ENCODE data around the gene RASGRP3.
A peak's percentile ranks its signal among the peaks of the same experiment; 100 is the strongest.

The RASGRP3 gene

DNA sequence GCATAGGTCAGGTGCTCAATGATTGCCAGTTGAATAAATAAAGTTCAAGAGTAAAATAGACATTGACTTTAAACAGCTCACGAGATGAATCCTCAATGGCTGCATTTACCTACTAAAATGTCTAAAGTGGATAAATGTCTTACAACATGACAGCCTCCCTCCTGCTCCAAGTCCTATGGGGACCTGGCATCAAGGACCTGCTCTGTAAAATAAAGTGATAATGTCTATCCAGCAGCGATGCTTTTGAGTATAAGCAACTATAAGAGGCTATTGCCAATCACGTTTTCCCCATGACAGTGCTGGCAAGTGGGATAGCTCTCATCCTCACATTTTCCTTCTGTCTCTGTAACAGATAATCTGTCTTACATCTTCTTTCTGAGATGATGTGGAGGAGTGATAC, 37.0 kb downstream of the RASGRP3 start:
- TF ChIP-seq CTCF (conservative IDR thresholded peaks at IDR 0.05; ENCODE audit: low read depth) = no peak
- no peak for DNase-seq (ENCODE audit: low spot score)
- ChIA-PET POLR2A (ENCODE audit: low non-redundant PET) (no interaction called here), CTCF (no interaction called here)
- H3K27ac ChIP-seq = no peak overlapping the region

DNA sequence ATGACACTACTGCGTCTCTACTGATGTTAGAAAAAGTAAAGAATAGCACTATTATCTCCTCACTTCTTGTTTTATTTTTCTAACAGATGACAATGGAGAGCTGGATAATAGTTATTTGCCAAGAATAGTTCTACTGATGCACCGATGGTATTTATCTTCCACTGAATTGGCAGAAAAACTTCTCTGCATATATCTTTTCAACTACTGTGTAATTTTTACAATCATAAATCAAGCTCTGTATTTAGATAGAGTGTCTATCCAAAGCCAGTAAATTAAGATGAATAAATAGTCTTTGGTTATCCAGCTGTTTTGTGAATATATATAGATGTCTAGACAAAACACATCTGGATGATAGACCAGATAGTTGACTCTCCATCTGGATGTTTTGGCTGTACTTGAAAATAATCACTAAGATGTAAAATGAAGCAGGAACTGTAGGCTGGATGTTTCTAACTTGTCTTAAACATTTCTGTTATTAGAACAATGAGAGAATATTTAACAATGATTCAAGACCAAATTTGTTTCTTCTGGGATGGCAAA, 40.1 kb downstream of the RASGRP3 start:
- TF ChIP-seq CTCF (conservative IDR thresholded peaks at IDR 0.05; ENCODE audit: low read depth) = no peak
- no peak overlapping the region for H3K27ac ChIP-seq
- ChIA-PET POLR2A (ENCODE audit: low non-redundant PET) (no interaction called here), CTCF (no interaction called here)
- DNase-seq (ENCODE audit: low spot score) = no peak

- H3K27ac ChIP-seq = no peak overlapping the region
- ChIA-PET POLR2A (ENCODE audit: low non-redundant PET) (no interaction called here), CTCF (no interaction called here)
- no peak for TF ChIP-seq CTCF (conservative IDR thresholded peaks at IDR 0.05; ENCODE audit: low read depth)
- DNase-seq (ENCODE audit: low spot score) = no peak
Measured at GRCh38 chr2:33518200-33518599, 41.8 kb downstream of the RASGRP3 start.

DNA sequence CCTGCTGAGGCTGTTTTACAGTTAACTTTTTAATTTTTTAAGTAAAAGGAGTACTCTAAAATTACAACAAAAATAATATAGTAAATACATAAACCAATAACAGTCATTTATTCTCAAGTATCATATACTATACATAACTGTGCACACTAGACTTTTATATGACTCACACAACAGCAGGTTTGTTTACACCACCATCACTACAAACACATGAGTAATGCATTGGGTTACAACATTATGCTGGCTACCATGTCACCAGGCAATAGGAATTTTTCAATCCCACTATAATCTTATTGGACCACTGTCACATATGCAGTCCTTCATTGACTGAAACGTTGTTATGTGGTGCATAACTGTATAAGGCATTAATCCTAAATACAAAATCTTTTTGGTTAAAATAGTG, 42.5 kb downstream of the RASGRP3 start:
- DNase-seq (ENCODE audit: low spot score) = peak; percentile 5
- H3K27ac ChIP-seq = no peak overlapping the region
- ChIA-PET POLR2A (ENCODE audit: low non-redundant PET) (no interaction called here), CTCF (no interaction called here)
- no peak for TF ChIP-seq CTCF (conservative IDR thresholded peaks at IDR 0.05; ENCODE audit: low read depth)

DNA sequence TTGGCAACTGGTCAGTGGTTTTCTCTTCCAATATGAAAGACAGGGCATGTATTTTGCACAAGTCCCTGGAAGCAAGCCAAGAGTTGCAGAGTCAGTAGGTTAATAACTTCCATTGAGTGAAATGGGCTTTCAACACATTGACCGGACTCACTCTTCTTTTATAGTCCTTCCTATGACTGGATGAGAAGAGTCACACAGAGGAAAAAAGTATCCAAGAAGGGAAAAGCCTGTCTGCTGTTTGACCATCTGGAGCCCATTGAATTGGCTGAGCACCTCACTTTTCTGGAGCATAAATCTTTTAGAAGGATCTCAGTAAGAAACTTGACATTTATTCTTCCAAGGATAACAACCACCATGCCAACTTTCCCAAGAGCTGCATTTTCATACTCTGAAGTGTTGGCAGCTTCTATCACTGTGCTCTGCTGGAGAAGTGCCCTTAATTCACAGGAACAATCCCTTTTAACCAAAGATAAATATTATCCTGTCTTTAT, 45.4 kb downstream of the RASGRP3 start:
- H3K27ac ChIP-seq = no peak overlapping the region
- DNase-seq (ENCODE audit: low spot score) = no peak
- TF ChIP-seq CTCF (conservative IDR thresholded peaks at IDR 0.05; ENCODE audit: low read depth) = no peak
- POLR2A ChIA-PET (ENCODE audit: low non-redundant PET) = no interaction called here
- CTCF ChIA-PET = interaction anchor here (0.6 kb wide), 1 partner anchor 83 kb away, joined by 3 read pairs; no protein-coding TSS in a partner anchor

DNA sequence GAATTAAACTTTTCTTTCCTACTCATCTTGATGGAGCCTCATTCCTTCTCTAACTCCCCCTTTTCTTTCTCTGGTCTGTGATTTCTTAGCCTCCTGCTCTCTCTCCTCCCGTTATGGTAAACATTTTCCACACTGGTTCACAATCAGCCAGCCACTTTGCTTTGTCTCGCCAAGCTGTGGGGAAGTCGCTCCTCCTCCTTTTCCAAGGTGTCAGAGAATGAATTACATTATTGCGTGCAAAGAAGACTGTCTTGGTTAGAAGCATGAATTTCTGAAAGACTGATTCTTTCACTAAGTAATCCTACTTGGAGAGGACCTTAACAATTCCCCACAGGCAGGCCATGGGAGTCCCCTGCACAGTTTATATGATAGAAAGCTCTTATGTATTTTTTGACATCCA, 46.1 kb downstream of the RASGRP3 start:
- no peak for TF ChIP-seq CTCF (conservative IDR thresholded peaks at IDR 0.05; ENCODE audit: low read depth)
- ChIA-PET POLR2A (ENCODE audit: low non-redundant PET) (no interaction called here), CTCF (no interaction called here)
- no peak for DNase-seq (ENCODE audit: low spot score)
- H3K27ac ChIP-seq = no peak overlapping the region

Data from RWPE1 (cell line).